Cardiac atrium fibroblast (primary cell): Measurements from ENCODE around the gene CRBN. TPM values are rescaled to one million over a fixed set of nuclear protein-coding genes. Genes with fewer than 3 reads are reported as not detected.

ENCODE experiments used
- total RNA-seq: library from RNA; depleted of rRNA; stranded (reverse); fragments of >200 nt; gene quantifications from 2 replicates; pipeline ENCODE4 v1.2.3, GENCODE V29; 2015

Gene CRBN
- total RNA-seq = 24.3 and 30.7 TPM in 2 replicates

DNA sequence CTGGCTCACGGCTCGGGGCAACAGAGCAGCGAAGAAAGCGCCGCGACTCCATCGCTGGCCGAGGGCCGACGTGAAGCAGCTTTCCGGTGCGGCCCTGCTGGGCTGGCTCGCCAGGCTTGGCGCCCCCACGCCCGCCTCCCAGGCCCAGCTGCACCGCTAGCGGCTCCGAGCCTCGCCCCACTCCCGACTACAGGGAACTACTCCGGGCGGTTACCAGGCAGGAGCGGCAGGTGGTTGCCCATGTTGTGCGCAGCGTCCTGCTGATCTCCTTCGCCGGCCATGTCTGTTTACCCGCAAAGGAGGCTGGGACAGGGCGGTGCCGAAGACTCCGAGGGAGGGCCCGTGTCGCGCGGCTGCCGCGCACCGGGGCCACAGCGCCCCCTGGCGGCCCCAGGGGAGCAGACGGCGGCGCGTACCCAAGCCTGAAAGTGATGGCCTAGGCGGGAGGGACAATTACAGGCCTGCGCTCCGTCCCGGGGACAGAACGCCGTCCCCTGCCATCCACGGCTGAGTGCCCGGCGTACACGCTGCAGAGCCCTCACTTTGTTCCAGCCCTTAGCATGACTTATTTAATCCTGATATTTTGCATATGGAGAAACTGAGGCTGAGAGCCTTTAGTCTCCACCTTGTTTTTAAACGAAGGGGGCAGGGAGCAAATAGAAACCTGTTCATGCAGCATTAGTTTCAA, at the start of gene CRBN:
TSS of gene CRBN (minus strand) at position 285 of the 688 bp plus-strand sequence. CDS start at position 281, 4 bp downstream.

DNA sequence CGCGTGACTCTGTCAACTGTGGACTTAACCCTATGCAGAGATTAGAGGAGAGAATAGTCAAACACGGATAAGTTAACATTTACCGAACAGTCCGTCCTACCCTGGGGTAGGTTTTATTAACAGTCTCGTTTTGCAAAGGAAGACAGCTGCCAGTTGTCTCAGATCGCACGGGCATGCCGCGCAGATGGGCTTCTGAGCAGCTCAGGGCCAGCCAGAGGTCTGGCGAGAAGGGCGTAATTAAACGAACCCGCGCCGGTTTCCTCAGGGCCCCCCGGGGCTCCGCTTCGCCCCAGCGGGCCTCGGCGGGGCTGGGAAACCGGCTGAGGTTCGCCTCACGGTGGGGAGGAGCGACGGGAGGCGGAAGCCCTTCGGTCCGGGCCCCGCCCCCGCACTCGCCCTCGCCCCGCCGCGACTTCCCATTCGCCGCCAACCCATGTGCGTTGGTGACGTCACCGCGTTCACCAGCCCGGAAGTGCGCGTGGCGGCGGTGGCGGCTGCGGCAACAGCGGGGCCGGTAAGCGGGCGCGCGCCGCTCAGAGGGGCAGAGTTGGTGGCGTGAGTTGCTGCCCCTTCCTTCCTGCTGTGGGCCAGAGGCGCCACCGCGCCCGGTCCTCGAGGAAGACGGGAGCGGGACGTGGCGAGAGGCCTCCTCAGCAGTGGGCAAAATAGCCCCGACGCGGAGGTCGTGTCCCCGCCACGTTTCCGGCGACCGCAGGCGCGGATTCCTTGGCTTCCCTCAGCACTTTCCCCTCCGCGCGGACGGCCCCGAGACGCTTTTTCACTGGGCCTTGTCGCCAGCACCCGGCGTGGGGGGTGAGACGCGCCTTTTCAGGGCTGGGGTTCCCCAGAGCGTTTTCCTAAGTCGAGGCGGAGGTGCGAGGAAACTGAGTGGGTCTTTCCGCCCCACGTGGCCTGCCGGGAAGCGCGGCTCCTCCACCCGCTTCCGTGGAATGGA, 52.7 kb downstream of the CRBN start, which contains the start of gene TRNT1:
TSS of gene TRNT1 (plus strand) at position 464 of the 955 bp plus-strand sequence. CDS start 2,101 bp downstream, outside the sequence.

GRCh38 chr3:3110299-3110630, 69.2 kb downstream of the CRBN start, which contains the start of gene IL5RA:
Gene IL5RA (minus strand): TSS chr3:3110374. CDS start chr3:3104984, 5,390 bp downstream.

Other genes with a start within 250 kb of the CRBN start
- not detected in 2 replicates for gene IL5RA, start 69.3 kb downstream of the CRBN start, total RNA-seq
- 9.7 and 10.5 TPM in 2 replicates for gene TRNT1, start 52.8 kb downstream of the CRBN start, total RNA-seq